HEK293T (cell line): ENCODE data around the gene GABRA4.

ENCODE experiments used
- CTCF ChIA-PET: fragments of 350-600 bp; formaldehyde crosslinking; extraction: SDS; loops from one replicate; lab custom pipeline; 2021; ENCODE audit warnings: antibody characterized with exemption, inconsistent platforms; lab: Yijun Ruan, JAX
- POLR2A ChIA-PET: fragments of 350-600 bp; formaldehyde crosslinking; extraction: SDS; loops from one replicate; lab custom pipeline; 2020; ENCODE audit warnings: antibody characterized with exemption, inconsistent platforms; lab: Yijun Ruan, JAX
- DNase-seq: peaks from one replicate; pipeline ENCODE4 v3.0.0; 2012; ENCODE audit warnings: mixed read lengths; ENCODE audit errors: extremely low spot score
- ARNT ChIP-seq: fragments of 450-650 bp; IDR thresholded peaks from 2 replicates; pipeline ENCODE4 v1.6.1; 2017; ENCODE audit warnings: mild to moderate bottlenecking
- BHLHE40 ChIP-seq: fragments of 450-650 bp; IDR thresholded peaks from 2 replicates; pipeline ENCODE4 v1.6.1; 2016; ENCODE audit warnings: mild to moderate bottlenecking, moderate library complexity, borderline replicate concordance
- CTBP1 ChIP-seq: fragments of 450-650 bp; IDR thresholded peaks from 2 replicates; pipeline ENCODE4 v1.6.1; 2016; ENCODE audit warnings: borderline replicate concordance
- ELF4 ChIP-seq: fragments of 450-650 bp; IDR thresholded peaks from 2 replicates; pipeline ENCODE4 v1.6.1; 2017; ENCODE audit warnings: antibody characterized with exemption
- FOXA1 ChIP-seq: fragments of 450-650 bp; IDR thresholded peaks from 2 replicates; pipeline ENCODE4 v1.6.1; 2016; ENCODE audit warnings: mild to moderate bottlenecking
- FOXK2 ChIP-seq: fragments of 450-650 bp; IDR thresholded peaks from 2 replicates; pipeline ENCODE4 v1.6.1; 2016; ENCODE audit warnings: mild to moderate bottlenecking
- FOXM1 ChIP-seq: fragments of 450-650 bp; IDR thresholded peaks from 2 replicates; pipeline ENCODE4 v1.6.1; 2017; ENCODE audit warnings: mild to moderate bottlenecking, borderline replicate concordance
- HDGF ChIP-seq: fragments of 450-650 bp; IDR thresholded peaks from 2 replicates; pipeline ENCODE4 v1.6.1; 2017; ENCODE audit warnings: antibody characterized with exemption, borderline replicate concordance
- L3MBTL2 ChIP-seq: fragments of 450-650 bp; conservative IDR thresholded peaks from 2 replicates; pipeline ENCODE4 v1.6.1; 2016; ENCODE audit warnings: mild to moderate bottlenecking
- LEF1 ChIP-seq: fragments of 450-650 bp; IDR thresholded peaks from 2 replicates; pipeline ENCODE4 v1.6.1; 2017; ENCODE audit warnings: mild to moderate bottlenecking, borderline replicate concordance
- NFRKB ChIP-seq: fragments of 450-650 bp; IDR thresholded peaks from 2 replicates; pipeline ENCODE4 v1.6.1; 2016; ENCODE audit warnings: mild to moderate bottlenecking, moderate library complexity
- SP1 ChIP-seq: fragments of 450-650 bp; IDR thresholded peaks from 2 replicates; pipeline ENCODE4 v1.6.1; 2017
- SUZ12 ChIP-seq: fragments of 450-650 bp; IDR thresholded peaks from 2 replicates; pipeline ENCODE4 v1.6.1; 2016; ENCODE audit warnings: mild to moderate bottlenecking
- TARDBP ChIP-seq: fragments of 450-650 bp; IDR thresholded peaks from 2 replicates; pipeline ENCODE4 v1.6.1; 2016
- ZNF384 ChIP-seq: fragments of 450-650 bp; IDR thresholded peaks from 2 replicates; pipeline ENCODE4 v1.6.1; 2016
- TF ChIP-seq, protein P1 (sequence below): fragments of 450-650 bp; IDR thresholded peaks from 2 replicates; pipeline ENCODE4 v1.6.1; 2016

The GABRA4 gene

DNA sequence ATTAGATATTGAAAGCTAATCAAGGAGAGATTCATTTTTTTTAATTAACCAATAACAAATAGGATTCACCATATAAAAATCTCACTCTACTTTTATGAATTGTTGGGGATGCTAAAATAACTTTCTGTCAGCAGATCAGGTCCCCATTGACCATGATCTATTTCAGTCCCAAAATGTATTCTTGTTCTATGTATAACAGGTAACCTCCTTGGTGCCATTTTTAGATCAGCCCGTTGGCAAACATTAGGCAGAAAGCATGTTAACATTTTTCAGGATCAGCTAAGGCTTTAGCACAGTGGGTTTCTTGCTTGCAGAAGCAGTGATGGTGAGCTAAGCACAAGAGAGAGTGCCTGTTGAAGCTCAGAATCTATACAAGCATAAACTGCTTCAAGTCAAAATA is 43.6 kb downstream of the GABRA4 start:
- DNase-seq: no peak
- ChIA-PET CTCF (interaction anchor here (1.0 kb wide), 1 partner anchor 8 kb away, joined by 4 read pairs; no protein-coding TSS in a partner anchor), POLR2A (no interaction called here)
- TF ChIP-seq SUZ12 (no peak), HDGF (no peak), FOXA1 (no peak), LEF1 (no peak), ARNT (no peak), CTBP1 (no peak), TARDBP (no peak), ZNF384 (no peak), FOXK2 (no peak), FOXM1 (no peak), BHLHE40 (no peak), SP1 (no peak), ELF4 (no peak), NFRKB (no peak), L3MBTL2 (no peak)
- TF ChIP-seq, protein P1, sequence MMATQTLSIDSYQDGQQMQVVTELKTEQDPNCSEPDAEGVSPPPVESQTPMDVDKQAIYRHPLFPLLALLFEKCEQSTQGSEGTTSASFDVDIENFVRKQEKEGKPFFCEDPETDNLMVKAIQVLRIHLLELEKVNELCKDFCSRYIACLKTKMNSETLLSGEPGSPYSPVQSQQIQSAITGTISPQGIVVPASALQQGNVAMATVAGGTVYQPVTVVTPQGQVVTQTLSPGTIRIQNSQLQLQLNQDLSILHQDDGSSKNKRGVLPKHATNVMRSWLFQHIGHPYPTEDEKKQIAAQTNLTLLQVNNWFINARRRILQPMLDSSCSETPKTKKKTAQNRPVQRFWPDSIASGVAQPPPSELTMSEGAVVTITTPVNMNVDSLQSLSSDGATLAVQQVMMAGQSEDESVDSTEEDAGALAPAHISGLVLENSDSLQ: no peak

DNA sequence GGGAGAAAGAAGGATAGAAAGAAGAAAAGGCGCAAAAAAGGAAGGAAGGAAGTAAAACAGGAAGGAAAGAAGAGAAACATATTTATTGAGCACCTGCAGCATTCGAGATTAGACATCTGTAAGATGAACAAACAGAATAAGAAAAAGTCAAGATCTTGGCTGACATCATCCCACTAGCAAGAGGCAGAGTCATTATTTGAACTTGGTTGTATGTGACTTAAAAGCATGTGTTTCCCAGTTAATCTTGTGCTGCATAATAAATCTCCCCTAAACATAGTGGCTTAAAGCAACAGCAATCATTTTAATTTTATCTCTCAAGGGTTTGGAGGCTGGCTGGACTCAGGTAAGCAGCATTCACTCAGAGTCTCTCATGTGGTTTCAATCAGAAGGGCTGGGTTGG is 45.8 kb downstream of the GABRA4 start:
- DNase-seq: no peak
- ChIA-PET POLR2A (no interaction called here), CTCF (no interaction called here)
- TF ChIP-seq TARDBP: no peak
- TF ChIP-seq BHLHE40: no peak
- TF ChIP-seq, protein P1: no peak
- no peak for TF ChIP-seq HDGF
- no peak for TF ChIP-seq SP1
- TF ChIP-seq ARNT: no peak
- TF ChIP-seq LEF1: no peak
- TF ChIP-seq ELF4: no peak
- no peak for TF ChIP-seq NFRKB
- no peak for TF ChIP-seq CTBP1

DNA sequence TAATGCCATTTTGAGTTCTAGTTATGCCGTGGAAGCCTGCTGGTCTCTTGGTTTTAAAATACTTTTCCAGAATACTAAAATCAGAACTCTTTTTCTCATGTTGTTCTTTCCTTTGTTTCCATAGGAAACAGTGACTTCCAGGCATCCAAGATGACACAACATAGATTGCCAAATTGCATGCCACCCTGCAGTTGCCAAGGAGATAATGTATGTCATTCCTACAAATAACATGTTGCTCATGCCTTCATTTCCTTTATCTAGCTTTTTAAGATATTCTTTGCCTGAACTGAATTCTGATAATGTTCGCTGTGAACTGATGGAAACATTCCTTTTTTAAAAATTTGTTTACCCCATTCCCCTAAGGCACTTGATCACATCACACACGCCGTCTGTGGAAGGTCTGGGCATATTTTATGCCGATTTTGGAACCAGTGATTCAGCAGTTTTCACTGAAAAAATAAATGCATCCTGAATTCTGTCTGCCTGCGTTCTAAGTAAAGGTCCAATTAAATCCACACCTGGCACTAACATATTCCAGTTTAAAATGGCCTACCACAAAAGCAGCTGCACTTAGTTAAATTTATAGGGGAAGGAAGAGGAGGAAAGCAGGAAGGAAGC is 46.4 kb downstream of the GABRA4 start:
- CTCF ChIA-PET: no interaction called here
- DNase-seq: no peak
- no peak for TF ChIP-seq BHLHE40
- TF ChIP-seq L3MBTL2: no peak
- no peak for TF ChIP-seq TARDBP
- POLR2A ChIA-PET: no interaction called here

DNA sequence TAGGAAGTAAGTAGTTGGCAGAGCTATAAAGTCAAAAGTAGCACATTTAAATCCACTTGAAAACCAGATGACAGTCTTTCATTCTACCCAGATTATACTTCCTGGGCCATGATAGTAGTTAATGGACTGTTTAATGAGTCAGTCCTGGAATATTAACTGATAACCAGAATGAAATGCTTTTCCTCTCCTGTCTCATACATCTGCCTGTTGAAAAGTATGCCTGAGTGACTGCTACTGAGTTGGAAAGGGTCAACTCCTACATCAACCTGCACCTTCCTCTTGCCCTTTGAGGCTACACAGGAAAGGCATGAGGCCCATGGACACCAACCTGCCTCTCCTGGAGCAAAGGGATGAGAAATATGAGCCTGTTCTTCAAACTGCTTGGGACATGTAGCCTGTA is 48.3 kb downstream of the GABRA4 start:
- ChIA-PET POLR2A (no interaction called here), CTCF (no interaction called here)
- TF ChIP-seq ELF4 (no peak), BHLHE40 (no peak), FOXK2 (no peak), ARNT (no peak), SP1 (no peak), CTBP1 (no peak), FOXA1 (no peak), HDGF (no peak), L3MBTL2 (no peak), TARDBP (no peak), LEF1 (no peak), SUZ12 (no peak), NFRKB (no peak), FOXM1 (no peak), ZNF384 (no peak)
- TF ChIP-seq, protein P1: no peak
- DNase-seq: no peak

DNA sequence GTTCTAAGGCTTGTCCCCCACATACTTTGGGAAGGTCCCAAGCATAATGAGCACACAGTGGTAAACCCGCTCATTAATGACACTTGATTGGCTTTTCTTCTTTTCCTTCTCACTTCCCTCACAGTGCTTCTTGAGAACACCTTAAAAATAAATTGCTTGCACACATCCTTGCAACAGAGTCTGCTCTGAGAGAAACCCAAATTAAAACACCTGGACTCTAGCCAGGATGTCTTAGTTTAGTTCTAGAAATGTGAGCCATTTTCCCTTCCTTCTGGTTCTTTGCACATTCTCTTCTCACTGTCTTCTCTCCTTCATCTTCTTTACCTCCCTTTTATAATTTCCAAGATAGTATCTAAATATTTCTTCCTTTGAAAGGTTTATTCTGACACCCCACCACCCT is 49.0 kb downstream of the GABRA4 start:
- no peak for DNase-seq
- CTCF ChIA-PET: no interaction called here
- POLR2A ChIA-PET: no interaction called here
- TF ChIP-seq LEF1: no peak
- no peak for TF ChIP-seq FOXA1
- TF ChIP-seq TARDBP: no peak
- no peak for TF ChIP-seq FOXK2
- TF ChIP-seq, protein P1: no peak
- no peak for TF ChIP-seq L3MBTL2
- no peak for TF ChIP-seq ARNT
- no peak for TF ChIP-seq NFRKB
- TF ChIP-seq BHLHE40: no peak
- TF ChIP-seq ELF4: no peak
- no peak for TF ChIP-seq FOXM1
- TF ChIP-seq SP1: no peak
- no peak for TF ChIP-seq CTBP1

DNA sequence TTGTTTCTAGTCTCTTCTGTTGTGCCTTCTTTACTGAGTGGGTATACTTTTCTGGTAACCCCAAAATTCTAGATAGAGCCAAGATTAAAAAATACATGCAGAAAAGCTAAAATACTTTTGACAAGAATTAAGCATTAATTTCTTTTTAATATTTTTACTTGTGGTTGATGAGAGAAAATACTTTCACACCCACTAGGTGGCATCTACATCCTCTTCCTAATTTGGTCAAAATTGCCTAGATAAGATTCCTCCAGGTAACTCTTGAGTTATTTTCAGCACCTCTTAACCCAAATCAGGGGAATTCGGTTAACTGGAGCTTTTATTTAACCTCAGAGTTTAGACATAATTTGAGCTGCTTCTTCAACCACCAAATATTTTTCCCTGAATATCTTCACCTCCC is 55.9 kb downstream of the GABRA4 start:
- POLR2A ChIA-PET: no interaction called here

More for the DNA sequence above, 55.9 kb downstream of the GABRA4 start:
- TF ChIP-seq FOXM1 (no peak), ARNT (no peak), HDGF (no peak), TARDBP (no peak), SUZ12 (no peak), NFRKB (no peak), BHLHE40 (no peak)
- TF ChIP-seq, protein P1: no peak
- CTCF ChIA-PET: interaction anchor here (0.6 to 1.2 kb wide), 3 partner anchors 15 to 626 kb away, joined by 4 to 8 read pairs (median 5); no protein-coding TSS in a partner anchor
- DNase-seq: no peak
